Left lobe of liver (tissue), 2 donors: ENCODE results near the gene AKR1D1. TPM values are rescaled to one million over a fixed set of nuclear protein-coding genes. Genes with fewer than 3 reads are reported as not detected.

ENCODE experiments used
- ATAC-seq: fragments of 200-7000 bp; cut with Tn5 transposase; one replicate; pipeline ENCODE4 v1.9.1; 2020; ENCODE audit warnings: mild to moderate bottlenecking, moderate library complexity
- DNase-seq: peaks from one replicate; pipeline ENCODE4 v3.0.0-alpha.2; 2020; ENCODE audit warnings: low spot score
- total RNA-seq: library from RNA; stranded (reverse); gene quantifications from one replicate; pipeline ENCODE4 v1.2.1, GENCODE V29; 2021
- donor health status: DM: no; HTN: no; CAD: no; lungs with moderate emphysema.
- donor health status: DM: no; HTN: yes; CAD: no.

The AKR1D1 gene
- total RNA-seq, 1 donor from 2014 or later, result 206 TPM

- DNase-seq (peak; percentile 85), ATAC-seq (peak; percentile 93)
Observed at GRCh38 chr7:138161600-138162081, 85.4 kb downstream of the AKR1D1 start.

GRCh38 chr7:138162236-138162635, 86.0 kb downstream of the AKR1D1 start:
- ATAC-seq (no peak), DNase-seq (no peak)

- ATAC-seq, result no peak
Observed at GRCh38 chr7:138163800-138164199, 87.5 kb downstream of the AKR1D1 start.

GRCh38 chr7:138164804-138165203, 88.5 kb downstream of the AKR1D1 start:
- DNase-seq (no peak), ATAC-seq (no peak)

More at GRCh38 chr7:138163800-138164199, 87.5 kb downstream of the AKR1D1 start:
- no peak for DNase-seq

- DNase-seq (no peak), ATAC-seq (no peak)
Observed at GRCh38 chr7:138166681-138167080, 90.4 kb downstream of the AKR1D1 start.

GRCh38 chr7:138167222-138167621, 91.0 kb downstream of the AKR1D1 start:
- DNase-seq, result no peak

GRCh38 chr7:138167869-138168296, 91.6 kb downstream of the AKR1D1 start:
- no peak for ATAC-seq
- DNase-seq, result no peak

More at GRCh38 chr7:138167222-138167621, 91.0 kb downstream of the AKR1D1 start:
- ATAC-seq, result no peak

Other genes starting within 250 kb of the AKR1D1 start
- gene DGKI, start 229.5 kb upstream of the AKR1D1 start, total RNA-seq, result 0.35 TPM
- gene CREB3L2, start 74.4 kb upstream of the AKR1D1 start, total RNA-seq, result 27.1 TPM